ES-I3 (cell line): ENCODE measurements around the gene TUT7.

ENCODE experiments used
- H3K36me3 ChIP-seq: 2 replicates; pipeline ENCODE4 v1.6.1; 2013; ENCODE audit warnings: mild to moderate bottlenecking, low read length, control low read depth, moderate library complexity; ENCODE audit not compliant: insufficient read depth
- H3K4me1 ChIP-seq: 2 replicates; pipeline ENCODE4 v1.6.1; 2013; ENCODE audit warnings: mild to moderate bottlenecking, control low read depth, low read length; ENCODE audit not compliant: insufficient read depth
- H3K9ac ChIP-seq: 2 replicates; pipeline ENCODE4 v1.6.1; 2013; ENCODE audit warnings: low read depth, mild to moderate bottlenecking, low read length, moderate library complexity
- H3K9me3 ChIP-seq: 2 replicates; pipeline ENCODE4 v1.6.1; 2013; ENCODE audit warnings: mild to moderate bottlenecking, low read length, moderate library complexity; ENCODE audit not compliant: control insufficient read depth, insufficient read depth

The TUT7 gene

DNA sequence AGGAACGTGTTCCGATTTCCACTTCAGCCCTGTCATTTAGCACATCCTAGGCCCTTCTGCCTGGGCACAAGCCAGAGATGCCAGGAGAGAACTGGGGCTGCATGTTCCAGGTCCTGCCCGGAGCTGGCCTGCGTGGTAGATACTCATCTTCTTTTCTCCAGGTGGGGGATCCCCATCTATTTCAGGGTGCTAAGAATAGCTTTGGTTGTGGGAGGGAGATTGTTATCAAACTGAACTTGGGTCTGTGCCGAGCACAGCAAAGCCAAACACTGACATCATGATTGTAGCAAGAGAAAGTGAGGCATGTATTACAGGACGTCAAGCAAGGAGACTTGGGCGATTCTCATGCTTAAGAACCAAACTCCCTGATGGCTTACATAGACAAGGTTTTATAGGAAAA, 113.0 kb downstream of the TUT7 start:
- Histone ChIP-seq H3K9ac (no peak overlapping the region), H3K4me1 (no peaks in the 10 kb centered on the region), H3K36me3 (no peaks in the 10 kb centered on the region), H3K9me3 (no peaks in the 10 kb centered on the region)

DNA sequence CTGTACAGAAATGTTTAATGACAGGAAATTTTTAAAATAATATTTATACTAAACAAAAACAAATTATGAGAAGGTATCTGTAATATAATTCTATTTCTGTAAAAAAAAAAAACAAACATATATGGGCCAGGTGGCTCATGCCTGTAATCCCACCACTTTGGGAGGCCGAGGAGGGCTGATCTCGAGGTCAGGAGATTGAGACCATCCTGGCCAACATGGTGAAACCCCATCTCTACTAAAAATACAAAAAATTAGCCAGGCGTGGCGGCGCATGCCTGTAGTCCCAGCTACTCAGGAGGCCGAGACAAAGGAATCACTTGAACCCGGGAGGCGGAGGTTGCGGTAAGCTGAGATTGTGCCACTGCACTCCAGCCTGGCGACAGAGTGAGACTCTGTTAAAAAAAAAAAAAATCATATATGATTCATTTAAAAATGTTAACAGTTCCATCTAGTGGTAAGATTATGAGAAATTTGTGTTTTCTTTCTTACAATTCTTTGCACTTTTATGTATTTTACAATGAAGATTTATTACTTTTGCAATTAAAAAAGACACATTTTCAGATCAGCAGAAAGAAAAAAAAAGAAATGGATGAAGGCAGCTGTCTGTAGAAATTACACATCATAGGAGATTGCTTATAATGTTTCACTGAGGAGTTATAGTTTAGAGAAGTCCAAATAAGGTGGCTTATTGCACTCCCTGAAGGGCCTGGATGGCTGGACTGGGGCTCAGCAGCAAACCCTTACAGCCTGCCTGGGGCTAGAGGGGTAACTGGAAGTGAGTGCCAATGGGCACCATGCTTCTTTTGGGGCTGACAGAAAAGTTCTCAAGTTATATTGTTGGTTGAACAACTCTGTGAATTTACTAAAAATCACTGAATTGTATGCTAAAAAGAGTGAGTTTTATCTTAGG, 115.1 kb downstream of the TUT7 start:
- H3K36me3 ChIP-seq = no peaks in the 10 kb centered on the region
- H3K9ac ChIP-seq = no peak overlapping the region
- no peaks in the 10 kb centered on the region for H3K9me3 ChIP-seq
- H3K4me1 ChIP-seq = no peaks in the 10 kb centered on the region
